Lower leg skin (tissue), 4 donors: ENCODE measurements around the gene CCDC190. TPM values are rescaled to one million over a fixed set of nuclear protein-coding genes. Genes with fewer than 3 reads are reported as not detected.
"Not testable (repeated sequence)": the region's sequence is repeated elsewhere in the genome, so short reads cannot be mapped to it uniquely, and the experiment has no call there.

Experiments
- DNase-seq, 2 donors: peaks; one replicate each; pipeline ENCODE4 v3.0.0-alpha.2; 2019; ENCODE audit warnings: low spot score in 2 of 2
- H3K4me3 ChIP-seq: fragments of 200-600 bp; sonication (generic); 2 replicates; pipeline ENCODE4 v1.5.1; 2017; ENCODE audit warnings: mild to moderate bottlenecking, low read depth; ENCODE audit not compliant: poor library complexity, severe bottlenecking
- POLR2A ChIP-seq, 2 donors: fragments of 450-650 bp; IDR thresholded peaks; one replicate each; pipeline ENCODE4 v1.6.1; 2016 to 2017; ENCODE audit warnings: antibody characterized with exemption in 2 of 2, mild to moderate bottlenecking in 1 of 2, moderate library complexity in 1 of 2
- WGBS, 2 donors: methylation state at CpG; one replicate each; pipeline ENCODE4 v1.1.5; 2018; 5-methylcytosine and 5-hydroxymethylcytosine counted together
- intact Hi-C: fragments of 100-400 bp; cut with DNase I; formaldehyde crosslinking; loops from one replicate; pipeline ENCODE4 v1.15.0; 2023; ENCODE audit warnings: low total_unique reads
- total RNA-seq, 4 donors: library from RNA; depleted of rRNA; stranded (reverse); fragments of >200 nt; gene quantifications; one replicate each; pipeline ENCODE4 v1.1.0, GENCODE V29; 2016
- TF ChIP-seq, protein P1 (sequence below), 3 donors: fragments of 450-650 bp; IDR thresholded peaks; one replicate each; pipeline ENCODE4 v1.5.1; 2016; ENCODE audit warnings: antibody characterized with exemption in 3 of 3, mild to moderate bottlenecking in 3 of 3, moderate library complexity in 2 of 3

The CCDC190 gene
- total RNA-seq, 4 donors from 2014 or later, result not detected

DNA sequence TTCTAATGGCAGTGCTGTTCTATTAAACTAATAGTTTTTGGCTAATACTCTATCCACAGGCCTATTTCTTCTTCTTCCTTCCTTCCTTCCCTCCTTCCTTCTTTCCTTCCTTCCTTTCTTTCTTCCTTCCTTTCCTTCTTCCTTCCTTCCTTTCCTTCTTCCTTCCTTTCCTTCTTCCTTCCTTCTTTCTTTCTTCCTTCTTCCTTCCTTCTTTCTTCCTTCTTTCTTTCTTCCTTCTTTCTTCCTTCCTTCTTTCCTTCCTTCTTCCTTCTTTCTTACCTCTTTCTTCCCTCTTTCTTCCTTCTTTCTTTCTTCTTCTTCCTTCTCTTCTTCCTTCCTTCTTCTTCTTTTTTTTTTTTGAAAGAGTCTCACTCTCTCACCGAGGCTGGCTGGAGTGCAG is 31.7 kb downstream of the CCDC190 start:
- no peak for DNase-seq
- TF ChIP-seq, protein P1, sequence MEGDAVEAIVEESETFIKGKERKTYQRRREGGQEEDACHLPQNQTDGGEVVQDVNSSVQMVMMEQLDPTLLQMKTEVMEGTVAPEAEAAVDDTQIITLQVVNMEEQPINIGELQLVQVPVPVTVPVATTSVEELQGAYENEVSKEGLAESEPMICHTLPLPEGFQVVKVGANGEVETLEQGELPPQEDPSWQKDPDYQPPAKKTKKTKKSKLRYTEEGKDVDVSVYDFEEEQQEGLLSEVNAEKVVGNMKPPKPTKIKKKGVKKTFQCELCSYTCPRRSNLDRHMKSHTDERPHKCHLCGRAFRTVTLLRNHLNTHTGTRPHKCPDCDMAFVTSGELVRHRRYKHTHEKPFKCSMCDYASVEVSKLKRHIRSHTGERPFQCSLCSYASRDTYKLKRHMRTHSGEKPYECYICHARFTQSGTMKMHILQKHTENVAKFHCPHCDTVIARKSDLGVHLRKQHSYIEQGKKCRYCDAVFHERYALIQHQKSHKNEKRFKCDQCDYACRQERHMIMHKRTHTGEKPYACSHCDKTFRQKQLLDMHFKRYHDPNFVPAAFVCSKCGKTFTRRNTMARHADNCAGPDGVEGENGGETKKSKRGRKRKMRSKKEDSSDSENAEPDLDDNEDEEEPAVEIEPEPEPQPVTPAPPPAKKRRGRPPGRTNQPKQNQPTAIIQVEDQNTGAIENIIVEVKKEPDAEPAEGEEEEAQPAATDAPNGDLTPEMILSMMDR (IDR thresholded peaks at IDR 0.05), result no peak
- no peak for TF ChIP-seq POLR2A (IDR thresholded peaks at IDR 0.05)
- intact Hi-C loops, result no loop called here
- WGBS, 2 donors, result 88 to 100% methylated on average over 1 of the region's 1 CpG
- no peak overlapping the region for H3K4me3 ChIP-seq

DNA sequence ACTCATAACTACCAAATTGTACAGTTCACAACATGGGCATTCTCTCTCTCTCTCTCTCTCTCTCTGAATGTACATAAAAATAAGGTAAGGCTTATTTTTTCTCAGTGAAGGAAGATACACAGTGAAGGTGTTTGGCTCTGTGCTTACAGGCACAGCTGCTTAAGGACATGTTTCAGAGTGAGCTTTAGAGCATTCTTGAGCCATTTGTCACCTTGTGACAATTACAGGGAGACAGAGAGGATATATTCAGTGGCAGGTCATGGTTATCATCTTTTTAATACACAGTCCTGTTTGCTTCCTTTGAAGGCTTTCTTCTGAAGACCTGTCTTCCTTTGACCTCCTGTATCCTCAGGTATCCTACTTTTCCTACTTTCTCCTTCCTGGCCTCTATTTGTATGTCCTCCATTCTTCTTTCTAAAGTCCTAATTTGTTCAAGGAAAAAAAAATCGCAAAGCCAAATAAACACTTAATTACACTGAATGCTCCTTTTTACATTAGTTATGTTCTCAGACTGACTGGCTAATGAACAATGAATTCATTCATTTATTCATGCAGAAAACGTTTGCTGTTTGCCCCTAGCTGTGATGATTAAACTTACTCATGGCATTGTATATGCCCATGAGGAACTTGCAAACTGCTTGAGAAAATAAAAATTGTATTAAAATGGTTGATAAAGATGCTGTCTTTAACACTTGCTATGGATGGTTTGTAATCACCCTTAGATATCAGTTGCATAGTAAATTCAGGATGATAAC is 37.0 kb downstream of the CCDC190 start:
- TF ChIP-seq POLR2A (IDR thresholded peaks at IDR 0.05), result no peak
- TF ChIP-seq, protein P1 (IDR thresholded peaks at IDR 0.05), result no peak
- DNase-seq, result no peak
- 44 to 59% methylated on average over 2 of the region's 2 CpGs for WGBS, 2 donors
- intact Hi-C loops, result no loop called here
- H3K4me3 ChIP-seq, result no peak overlapping the region

DNA sequence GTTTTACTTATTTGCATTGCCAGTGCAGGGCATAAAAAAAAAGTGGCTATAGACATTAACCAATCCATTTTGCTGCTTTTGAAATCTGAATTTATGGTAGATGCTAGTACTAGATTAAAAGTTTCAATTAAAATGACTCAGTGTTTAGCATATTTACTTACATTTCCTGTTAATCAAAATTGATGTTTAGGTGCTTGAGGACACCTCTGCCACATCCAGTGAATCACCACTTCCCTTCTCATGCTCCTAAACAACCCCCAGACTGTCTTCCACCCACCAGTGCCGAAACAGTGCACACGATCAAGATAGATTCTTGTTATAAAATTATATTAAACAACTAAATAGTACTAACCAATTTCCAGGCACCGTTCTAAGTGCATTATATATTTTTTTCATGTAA is 37.7 kb downstream of the CCDC190 start:
- intact Hi-C loops, result no loop called here
- WGBS, 2 donors, result 71 to 75% methylated on average over 3 of the region's 3 CpGs
- DNase-seq, result no peak
- H3K4me3 ChIP-seq, result no peak overlapping the region
- no peak for TF ChIP-seq POLR2A (IDR thresholded peaks at IDR 0.05)
- TF ChIP-seq, protein P1 (IDR thresholded peaks at IDR 0.05), result no peak

DNA sequence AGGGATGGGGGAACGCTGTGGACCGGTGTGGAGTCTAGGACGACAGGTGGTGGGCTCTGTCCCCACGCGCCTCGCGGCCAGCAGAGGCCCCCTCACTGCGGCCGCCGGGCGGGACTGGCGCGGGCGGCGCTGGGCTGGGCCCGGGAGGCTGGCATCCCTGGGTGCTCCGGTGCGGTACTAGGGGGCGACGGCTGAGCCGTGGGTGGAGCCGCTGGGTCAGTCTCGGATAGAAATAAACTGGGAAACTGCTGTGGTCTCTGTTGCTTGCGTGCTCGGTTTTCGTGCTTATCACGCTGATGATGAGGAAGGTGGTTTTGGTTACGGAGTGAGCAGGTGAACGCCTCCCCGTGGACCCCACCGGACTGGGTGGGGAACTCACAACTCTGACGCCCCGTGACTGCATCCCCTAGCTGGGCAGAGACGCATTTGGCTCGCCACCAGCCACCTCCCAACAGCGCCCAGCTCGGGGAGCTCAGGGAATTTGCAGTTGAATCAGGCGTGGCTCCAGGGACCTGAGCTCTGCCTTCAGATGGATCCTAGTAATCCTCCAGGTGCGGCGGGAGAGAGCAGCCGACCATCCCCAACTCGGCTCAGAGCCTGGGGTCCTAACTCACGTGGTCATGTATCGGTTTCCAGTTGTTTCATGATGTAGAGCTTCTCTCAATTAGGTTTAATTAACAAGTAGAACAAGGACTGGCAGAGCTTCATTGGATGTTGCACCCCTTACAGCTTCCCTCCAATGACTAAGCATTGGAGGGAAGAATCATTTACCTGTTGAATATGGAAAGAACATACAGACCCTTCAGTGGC is 38.4 kb downstream of the CCDC190 start:
- H3K4me3 ChIP-seq, result no peak overlapping the region
- 5 to 9% methylated on average over 43 to 44 of the region's 44 CpGs for WGBS, 2 donors
- no peak for TF ChIP-seq POLR2A (IDR thresholded peaks at IDR 0.05)
- TF ChIP-seq, protein P1 (IDR thresholded peaks at IDR 0.05), result no peak
- intact Hi-C loops, result no loop called here
- no peak for DNase-seq

DNA sequence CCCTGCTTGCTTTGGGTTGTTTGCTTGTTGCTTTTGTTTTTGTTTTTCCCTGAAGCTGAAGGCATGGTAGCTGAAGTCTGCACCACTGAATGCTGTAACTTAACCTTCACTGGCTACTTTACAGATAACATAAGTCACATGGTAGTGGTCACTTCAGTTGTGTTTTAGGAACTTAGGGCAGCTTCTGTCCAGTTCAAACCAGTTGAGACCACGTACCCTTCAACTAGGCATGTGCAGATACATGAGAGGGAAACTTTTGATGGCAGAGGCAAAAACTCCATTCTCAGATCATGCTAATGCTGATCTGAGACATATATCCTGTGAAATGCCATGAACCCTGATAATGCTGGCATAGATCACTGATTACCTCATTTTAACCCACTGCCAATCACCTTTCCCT is 42.3 kb downstream of the CCDC190 start:
- DNase-seq, intact Hi-C loops: not testable (repeated sequence)

DNA sequence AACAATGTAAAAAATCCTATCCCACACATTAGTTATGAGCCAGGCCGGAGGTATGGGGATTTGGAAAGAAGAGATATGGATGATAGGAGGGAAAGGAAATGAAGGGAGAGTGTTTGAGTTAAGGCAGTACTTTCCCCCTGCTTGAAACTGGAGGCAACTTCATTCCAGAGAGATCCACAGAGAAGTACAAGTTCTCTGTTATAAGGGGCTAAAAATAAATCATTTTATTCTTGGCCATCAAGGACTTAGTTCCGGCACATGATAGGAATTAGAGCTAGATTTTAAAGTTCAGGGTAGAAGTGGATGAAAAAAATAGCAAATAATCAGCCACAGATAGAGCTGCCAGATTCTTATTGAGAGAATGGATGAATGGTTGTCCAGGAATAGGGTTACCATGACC is 42.8 kb downstream of the CCDC190 start:
- WGBS, 2 donors, result 81 to 91% methylated on average over 2 of the region's 2 CpGs
- DNase-seq, H3K4me3 ChIP-seq, intact Hi-C loops: not testable (repeated sequence)

More for the DNA sequence above, 42.3 kb downstream of the CCDC190 start:
- H3K4me3 ChIP-seq, result not testable (repeated sequence)
- 83 to 100% methylated on average over 1 of the region's 1 CpG for WGBS, 2 donors

DNA sequence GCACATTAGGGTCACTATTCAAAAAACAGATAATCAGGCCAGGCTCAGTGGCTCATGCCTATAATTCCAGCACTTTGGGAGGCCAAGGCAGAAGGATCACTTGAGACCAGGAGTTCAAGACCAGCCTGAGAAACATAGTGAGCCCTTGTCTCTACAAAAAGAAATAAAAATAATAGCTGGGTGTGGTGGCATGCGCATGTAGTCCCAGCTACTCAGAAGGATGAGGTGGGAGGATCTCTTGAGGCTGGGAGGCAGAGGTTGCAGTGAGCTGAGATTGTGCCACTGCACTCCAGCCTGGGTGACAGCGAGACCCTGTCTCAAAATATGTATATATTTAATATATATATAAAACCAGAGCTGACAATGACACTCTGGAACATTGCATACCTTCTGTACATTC is 48.6 kb downstream of the CCDC190 start:
- intact Hi-C loops, H3K4me3 ChIP-seq, DNase-seq: not testable (repeated sequence)
- WGBS, 2 donors, result 94 to 100% methylated on average over 2 of the region's 2 CpGs

DNA sequence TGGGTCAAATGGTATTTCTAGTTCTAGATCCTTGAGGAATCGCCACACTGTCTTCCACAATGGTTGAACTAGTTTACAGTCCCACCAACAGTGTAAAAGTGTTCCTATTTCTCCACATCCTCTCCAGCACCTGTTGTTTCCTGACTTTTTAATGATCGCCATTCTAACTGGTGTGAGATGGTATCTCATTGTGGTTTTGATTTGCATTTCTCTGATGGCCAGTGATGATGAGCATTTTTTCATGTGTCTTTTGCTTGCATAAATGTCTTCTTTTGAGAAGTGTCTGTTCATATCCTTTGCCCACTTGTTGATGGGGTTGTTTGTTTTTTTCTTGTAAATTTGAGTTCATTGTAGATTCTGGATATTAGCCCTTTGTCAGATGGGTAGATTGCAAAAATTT is 53.5 kb downstream of the CCDC190 start:
- H3K4me3 ChIP-seq, DNase-seq, intact Hi-C loops: not testable (repeated sequence)
- 93 to 100% methylated on average over 1 to 2 of the region's 2 CpGs for WGBS, 2 donors
